Chondrocyte (in vitro differentiated cells): ENCODE measurements around the gene IER5L. TPM values are rescaled to one million over a fixed set of nuclear protein-coding genes. Genes with fewer than 3 reads are reported as not detected.
A peak's percentile ranks its signal among the peaks of the same experiment; 100 is the strongest.

Experiments used
- DNase-seq: peaks from one replicate; pipeline ENCODE4 v3.0.0; 2021; ENCODE audit warnings: mixed read lengths, low spot score
- H3K27ac Mint-ChIP-seq: one replicate; pipeline ENCODE4 v1.8.0; 2021; ENCODE audit warnings: mild to moderate bottlenecking, moderate library complexity, mixed read lengths; ENCODE audit not compliant: unreplicated experiment
- H3K27me3 Mint-ChIP-seq: 2 replicates; pipeline ENCODE4 v1.8.0; 2021; ENCODE audit warnings: low read depth, mixed read lengths
- H3K36me3 Mint-ChIP-seq: 2 replicates; pipeline ENCODE4 v1.8.0; 2021; ENCODE audit warnings: low read depth, mixed read lengths
- H3K4me1 Mint-ChIP-seq: 2 replicates; pipeline ENCODE4 v1.8.0; 2021; ENCODE audit warnings: low read depth, mild to moderate bottlenecking, mixed read lengths
- H3K4me3 Mint-ChIP-seq: one replicate; pipeline ENCODE4 v1.8.0; 2021; ENCODE audit warnings: mild to moderate bottlenecking, moderate library complexity, mixed read lengths; ENCODE audit not compliant: unreplicated experiment
- H3K9me3 Mint-ChIP-seq: 2 replicates; pipeline ENCODE4 v1.8.0; 2021; ENCODE audit warnings: low read depth, mixed read lengths
- CTCF ChIP-seq: fragments of 200-600 bp; sonication (generic); IDR thresholded peaks from 2 replicates; pipeline ENCODE4 v1.5.0; 2021; ENCODE audit warnings: antibody characterized with exemption, mild to moderate bottlenecking, moderate library complexity
- total RNA-seq: library from RNA; stranded (reverse); gene quantifications from 3 replicates; pipeline ENCODE4 v1.2.1, GENCODE V29; 2021

The IER5L gene
- total RNA-seq, 1 donor from 2014 or later: 37.2 TPM

DNA sequence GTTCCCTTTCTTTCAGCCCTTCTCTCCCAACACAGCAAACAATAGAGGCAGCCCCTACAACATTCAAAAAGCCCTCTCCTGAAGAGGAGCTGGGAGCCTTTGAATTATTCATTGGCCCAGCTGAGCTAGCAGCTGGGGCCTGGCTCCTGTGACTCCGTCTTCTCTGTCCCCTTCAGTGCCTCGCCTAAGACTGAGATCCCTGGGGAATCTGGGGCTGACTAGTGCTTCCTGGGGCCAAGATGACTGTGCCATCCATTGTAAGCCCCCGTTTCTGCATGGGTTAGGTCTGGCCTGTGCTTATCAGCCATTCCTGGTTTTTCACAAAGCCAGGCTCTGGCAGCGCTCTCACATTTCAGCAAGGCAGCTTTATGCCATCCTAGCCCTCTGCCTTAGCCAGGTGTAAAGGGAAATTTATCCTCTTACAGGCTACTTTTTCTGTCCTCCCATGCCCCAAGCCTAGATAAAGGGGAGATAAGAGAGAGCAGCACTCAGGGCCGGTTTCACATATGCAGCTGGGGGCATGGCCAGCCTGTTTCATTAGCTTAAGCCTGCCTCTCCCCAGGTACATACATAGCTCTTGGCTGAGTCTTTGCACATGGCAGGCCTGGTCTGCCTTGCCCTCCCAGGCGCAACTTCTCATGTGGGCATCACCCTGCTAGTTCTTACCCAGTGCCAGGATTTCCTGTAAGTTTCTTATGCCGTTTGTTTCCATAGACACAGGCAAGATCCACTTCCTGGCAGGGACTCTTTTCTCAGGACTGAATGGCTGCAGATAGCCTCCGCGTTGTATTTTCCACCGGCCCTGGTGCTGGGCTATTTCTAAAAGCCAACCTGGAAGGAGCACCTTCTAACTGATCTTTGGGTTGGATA is 51.1 kb downstream of the IER5L start:
- Mint-ChIP-seq H3K4me1 (peaks cover 20% of the 10 kb centered on the region), H3K27ac (peak overlapping the region; percentile 32), H3K36me3 (peaks cover 20% of the 10 kb centered on the region), H3K9me3 (no peaks in the 10 kb centered on the region), H3K27me3 (no peaks in the 10 kb centered on the region), H3K4me3 (no peak overlapping the region)
- TF ChIP-seq CTCF: no peak
- DNase-seq: no peak

Other genes with a start within 250 kb of the IER5L start
- 21.5 to 24.7 TPM (median 22.2 TPM) in 3 replicates for gene DOLK, start 230.7 kb downstream of the IER5L start, total RNA-seq
- 36.0 to 51.8 TPM (median 38.2 TPM) in 3 replicates for gene NUP188, start 230.6 kb downstream of the IER5L start, total RNA-seq
- gene SH3GLB2, start 149.9 kb downstream of the IER5L start, total RNA-seq: 57.8 to 66.4 TPM (median 62.2 TPM) in 3 replicates
- gene MIGA2, start 141.6 kb downstream of the IER5L start, total RNA-seq: 19.7 to 26.7 TPM (median 22.0 TPM) in 3 replicates
- gene DOLPP1, start 97.2 kb downstream of the IER5L start, total RNA-seq: 12.3 to 22.5 TPM (median 16.4 TPM) in 3 replicates
- gene CRAT, start 67.5 kb downstream of the IER5L start, total RNA-seq: 43.9 to 49.0 TPM (median 45.2 TPM) in 3 replicates
- gene PTPA, start 66.8 kb downstream of the IER5L start, total RNA-seq: 133 to 143 TPM (median 143 TPM) in 3 replicates